ENCODE results near the gene GPX8. TPM values are rescaled to one million over a fixed set of nuclear protein-coding genes. Genes with fewer than 3 reads are reported as not detected.

The GPX8 gene
- total RNA-seq, 1 experiment from 2014 or later = 18.9 TPM

DNA sequence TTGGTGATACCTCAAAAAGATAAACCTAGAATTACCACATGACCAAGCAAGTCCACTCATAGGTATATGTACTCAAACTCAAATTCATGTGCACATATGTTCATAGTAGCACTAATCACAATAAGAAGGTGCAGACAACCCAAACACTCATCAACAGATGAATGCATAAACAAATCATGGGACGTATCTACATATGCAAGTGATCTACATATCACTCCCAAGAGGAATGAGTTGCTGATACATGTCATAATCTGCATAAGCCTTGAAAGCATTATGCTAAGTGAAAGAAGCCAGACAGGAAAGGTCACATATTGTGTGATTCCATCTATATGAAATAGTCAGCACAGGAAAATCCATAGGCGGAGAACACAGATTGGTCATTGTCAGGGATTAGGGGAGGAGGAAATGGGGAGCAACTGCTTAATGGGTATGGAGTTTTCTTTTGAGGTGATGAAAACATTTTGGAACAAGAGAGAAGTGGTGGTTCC, 10.6 kb upstream of the GPX8 start:
- no peak for DNase-seq
- peaks cover 24% of the 10 kb centered on the region for H3K27me3 Mint-ChIP-seq (ENCODE audit: insufficient read depth, unreplicated experiment)
- no peak overlapping the region for H3K27ac Mint-ChIP-seq (ENCODE audit: unreplicated experiment)
- TF ChIP-seq, protein P1, sequence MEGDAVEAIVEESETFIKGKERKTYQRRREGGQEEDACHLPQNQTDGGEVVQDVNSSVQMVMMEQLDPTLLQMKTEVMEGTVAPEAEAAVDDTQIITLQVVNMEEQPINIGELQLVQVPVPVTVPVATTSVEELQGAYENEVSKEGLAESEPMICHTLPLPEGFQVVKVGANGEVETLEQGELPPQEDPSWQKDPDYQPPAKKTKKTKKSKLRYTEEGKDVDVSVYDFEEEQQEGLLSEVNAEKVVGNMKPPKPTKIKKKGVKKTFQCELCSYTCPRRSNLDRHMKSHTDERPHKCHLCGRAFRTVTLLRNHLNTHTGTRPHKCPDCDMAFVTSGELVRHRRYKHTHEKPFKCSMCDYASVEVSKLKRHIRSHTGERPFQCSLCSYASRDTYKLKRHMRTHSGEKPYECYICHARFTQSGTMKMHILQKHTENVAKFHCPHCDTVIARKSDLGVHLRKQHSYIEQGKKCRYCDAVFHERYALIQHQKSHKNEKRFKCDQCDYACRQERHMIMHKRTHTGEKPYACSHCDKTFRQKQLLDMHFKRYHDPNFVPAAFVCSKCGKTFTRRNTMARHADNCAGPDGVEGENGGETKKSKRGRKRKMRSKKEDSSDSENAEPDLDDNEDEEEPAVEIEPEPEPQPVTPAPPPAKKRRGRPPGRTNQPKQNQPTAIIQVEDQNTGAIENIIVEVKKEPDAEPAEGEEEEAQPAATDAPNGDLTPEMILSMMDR (IDR thresholded peaks at IDR 0.05; ENCODE audit: insufficient read depth in 1 of 2, low read depth in 1 of 2, low read length in 1 of 2, severe bottlenecking in 1 of 2, unreplicated experiment in 1 of 2) = no peak
- POLR2A ChIA-PET = no interaction called here
- no TSS peak for BruUV-seq (replicated peaks)
- CTCF ChIA-PET = interaction anchor here (1.1 kb wide), 1 partner anchor 205 kb away, joined by 3 read pairs; no protein-coding TSS in a partner anchor
- H3K4me1 Mint-ChIP-seq (ENCODE audit: low read depth, unreplicated experiment) = no peaks in the 10 kb centered on the region
- Histone ChIP-seq H3K4me3 (ENCODE audit: low read depth, low read length) (no peak overlapping the region), H3K4me1 (no peaks in the 10 kb centered on the region), H3K36me3 (ENCODE audit: control insufficient read depth, insufficient read depth, low read length) (no peaks in the 10 kb centered on the region), H3K9me3 (no peaks in the 10 kb centered on the region), H3K27me3 (replicated peaks; ENCODE audit: control insufficient read depth, insufficient read depth, low read length) (no peaks in the 10 kb centered on the region; the same call in 1 of the 2 replicates)
- no peaks in the 10 kb centered on the region for H3K9me3 Mint-ChIP-seq (ENCODE audit: unreplicated experiment)
- no peaks in the 10 kb centered on the region for H3K36me3 Mint-ChIP-seq (ENCODE audit: insufficient read depth, unreplicated experiment)
- intact Hi-C loops (cut with micrococcal nuclease; ENCODE audit: unreplicated experiment) = no loop called here
- H3K4me3 Mint-ChIP-seq (ENCODE audit: unreplicated experiment) = no peak overlapping the region

DNA sequence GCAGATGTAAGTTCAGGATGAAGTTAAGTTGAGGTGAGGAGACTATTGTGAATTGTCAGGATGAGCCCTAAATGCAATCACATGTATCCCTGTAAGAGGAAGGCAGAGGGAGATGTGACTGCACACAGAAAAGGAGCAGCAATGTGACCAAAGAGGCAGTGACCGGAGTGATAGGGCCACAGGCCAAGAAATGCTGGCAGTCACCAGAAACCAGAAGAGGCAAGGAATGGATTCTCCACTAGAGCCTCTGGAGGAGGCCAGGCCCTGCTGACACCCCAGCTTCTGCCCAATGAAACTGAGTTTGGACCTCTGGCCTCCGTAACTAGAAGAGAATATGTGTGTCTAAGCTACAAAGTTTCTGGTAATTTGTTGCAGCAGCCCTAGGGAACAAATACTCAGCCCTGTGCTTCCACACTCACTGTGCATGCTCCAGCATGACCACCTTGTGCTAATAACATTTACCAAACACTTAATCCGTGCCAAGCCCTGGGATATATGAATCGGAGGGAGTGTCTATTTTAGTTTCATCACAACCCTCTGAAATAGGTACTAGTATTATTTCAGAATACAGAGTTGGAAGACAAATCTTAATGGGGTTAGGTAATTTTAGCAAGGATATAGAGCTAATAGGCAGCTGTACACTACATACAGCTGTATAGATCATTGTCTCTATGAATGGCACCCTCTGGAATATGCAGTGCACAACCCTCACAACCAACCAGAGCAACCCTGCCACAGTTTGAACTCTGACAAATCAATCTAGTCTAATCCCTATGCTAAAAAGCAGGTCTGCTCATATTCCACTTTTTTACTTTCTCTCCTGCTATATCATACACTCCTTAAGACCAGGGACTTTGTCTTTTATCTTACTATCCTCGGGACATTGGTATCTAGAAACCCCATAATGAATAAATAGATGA, 7.8 kb upstream of the GPX8 start:
- no peaks in the 10 kb centered on the region for H3K9me3 ChIP-seq
- no peaks in the 10 kb centered on the region for H3K4me1 Mint-ChIP-seq (ENCODE audit: low read depth, unreplicated experiment)
- peaks cover 39% of the 10 kb centered on the region for H3K27me3 Mint-ChIP-seq (ENCODE audit: insufficient read depth, unreplicated experiment)
- no peak overlapping the region for H3K4me3 ChIP-seq (ENCODE audit: low read depth, low read length)
- H3K4me3 Mint-ChIP-seq (ENCODE audit: unreplicated experiment) = no peak overlapping the region
- H3K36me3 Mint-ChIP-seq (ENCODE audit: insufficient read depth, unreplicated experiment) = no peaks in the 10 kb centered on the region
- ChIA-PET CTCF (no interaction called here), POLR2A (no interaction called here)
- no peaks in the 10 kb centered on the region for H3K4me1 ChIP-seq
- no peak overlapping the region for H3K27ac Mint-ChIP-seq (ENCODE audit: unreplicated experiment)
- H3K9me3 Mint-ChIP-seq (ENCODE audit: unreplicated experiment) = no peaks in the 10 kb centered on the region
- no peak for DNase-seq
- H3K36me3 ChIP-seq (ENCODE audit: control insufficient read depth, insufficient read depth, low read length) = no peaks in the 10 kb centered on the region
- TF ChIP-seq, protein P1 (IDR thresholded peaks at IDR 0.05; ENCODE audit: insufficient read depth in 1 of 2, low read depth in 1 of 2, low read length in 1 of 2, severe bottlenecking in 1 of 2, unreplicated experiment in 1 of 2) = no peak
- no TSS peak for BruUV-seq (replicated peaks)
- intact Hi-C loops (cut with micrococcal nuclease; ENCODE audit: unreplicated experiment) = loop anchor here (10.0 kb wide), 1 partner anchor 637 kb away; the partner anchor contains the start of gene SNX18
- no peaks in the 10 kb centered on the region; the same call in 1 of the 2 replicates for H3K27me3 ChIP-seq (replicated peaks; ENCODE audit: control insufficient read depth, insufficient read depth, low read length)

DNA sequence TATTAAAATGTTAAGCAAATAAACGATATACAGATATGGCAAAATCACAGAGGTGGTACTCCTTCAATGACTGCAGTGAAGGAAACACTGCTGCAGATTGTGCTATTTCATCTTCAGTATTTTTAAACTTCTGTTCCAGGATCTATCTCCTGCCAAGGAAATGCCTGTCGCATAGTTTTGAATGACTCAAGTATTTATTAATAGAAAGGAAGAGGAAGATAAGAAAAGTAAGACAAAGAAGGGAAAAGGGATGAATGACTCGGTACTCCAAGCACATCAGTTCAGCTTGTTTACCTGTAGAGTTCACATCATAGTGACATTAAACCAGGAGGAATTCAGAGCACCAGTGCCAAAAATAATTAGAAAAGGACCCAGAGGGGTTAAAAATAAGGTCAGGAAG, 5.1 kb upstream of the GPX8 start:
- H3K27me3 ChIP-seq (replicated peaks; ENCODE audit: control insufficient read depth, insufficient read depth, low read length) = no peaks in the 10 kb centered on the region; the same call in 1 of the 2 replicates
- Mint-ChIP-seq H3K4me1 (ENCODE audit: low read depth, unreplicated experiment) (no peaks in the 10 kb centered on the region), H3K27ac (ENCODE audit: unreplicated experiment) (no peak overlapping the region), H3K4me3 (ENCODE audit: unreplicated experiment) (no peak overlapping the region), H3K36me3 (ENCODE audit: insufficient read depth, unreplicated experiment) (no peaks in the 10 kb centered on the region), H3K9me3 (ENCODE audit: unreplicated experiment) (no peaks in the 10 kb centered on the region), H3K27me3 (ENCODE audit: insufficient read depth, unreplicated experiment) (peaks cover 37% of the 10 kb centered on the region)
- H3K4me3 ChIP-seq (ENCODE audit: low read depth, low read length) = no peak overlapping the region
- CTCF ChIA-PET = no interaction called here
- no peaks in the 10 kb centered on the region for H3K36me3 ChIP-seq (ENCODE audit: control insufficient read depth, insufficient read depth, low read length)
- no peaks in the 10 kb centered on the region for H3K4me1 ChIP-seq
- TF ChIP-seq, protein P1 (IDR thresholded peaks at IDR 0.05; ENCODE audit: insufficient read depth in 1 of 2, low read depth in 1 of 2, low read length in 1 of 2, severe bottlenecking in 1 of 2, unreplicated experiment in 1 of 2) = no peak
- intact Hi-C loops (cut with micrococcal nuclease; ENCODE audit: unreplicated experiment) = loop anchor here (10.0 kb wide), 1 partner anchor 640 kb away; the partner anchor contains the start of gene SNX18
- H3K9me3 ChIP-seq = no peaks in the 10 kb centered on the region
- DNase-seq = no peak
- POLR2A ChIA-PET = no interaction called here
- no TSS peak for BruUV-seq (replicated peaks)
